Measurements from ENCODE around the gene ZNF780B.

Gene ZNF780B

DNA sequence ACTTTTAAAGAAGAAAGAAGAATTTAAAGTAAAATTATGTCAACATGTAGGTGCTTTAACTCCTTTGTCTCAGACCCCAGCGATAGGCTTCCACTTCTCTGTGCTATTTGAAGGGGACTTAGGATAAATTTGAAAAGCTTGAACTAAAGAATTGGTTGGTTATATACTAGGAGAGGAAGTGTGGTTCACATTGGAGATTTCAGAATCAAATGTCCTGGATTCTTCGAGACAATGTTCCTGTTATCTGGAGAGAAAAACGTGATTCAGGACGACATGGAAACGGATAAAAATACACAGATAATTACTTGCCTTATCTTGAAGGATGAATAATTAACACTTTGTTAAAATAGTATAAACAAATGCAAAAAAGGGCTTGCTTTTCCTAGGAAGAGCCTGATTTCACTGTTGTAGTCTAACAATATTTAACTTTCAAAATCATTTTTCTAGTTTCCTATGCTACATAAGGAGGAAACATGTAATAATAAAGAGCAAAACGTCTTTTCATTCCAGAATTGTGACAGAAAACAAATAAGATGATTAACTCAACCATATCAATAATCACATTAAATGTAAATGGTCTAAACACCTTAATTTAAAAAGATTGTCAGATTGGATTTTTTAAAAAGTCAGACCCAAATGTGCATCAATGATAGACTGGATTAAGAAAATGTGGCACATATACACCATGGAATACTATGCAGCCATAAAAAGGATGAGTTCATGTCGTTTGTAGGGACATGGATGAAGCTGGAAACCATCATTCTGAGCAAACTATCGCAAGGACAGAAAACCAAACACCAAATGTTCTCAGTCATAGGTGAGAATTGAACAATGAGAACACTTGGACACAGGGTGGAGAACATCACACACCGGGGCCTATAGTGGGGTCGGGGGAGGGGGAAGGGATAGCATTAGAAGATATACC is 35.4 kb upstream of the ZNF780B start:
- H3K4me3 ChIP-seq (ENCODE audit: severe bottlenecking): peak overlapping the region; percentile 72
- H3K27ac ChIP-seq (ENCODE audit: poor library complexity, severe bottlenecking): peak overlapping the region; percentile 56
- ATAC-seq (ENCODE audit: low read depth) (no peak; the same call in 2 of the 3 replicates), DNase-seq (ENCODE audit: low spot score) (no peak)
- peaks cover 6% of the 10 kb centered on the region for H3K4me1 ChIP-seq (ENCODE audit: insufficient read depth, poor library complexity, severe bottlenecking)
- H3K36me3 ChIP-seq (ENCODE audit: low read depth): no peaks in the 10 kb centered on the region; the same call in 1 of the 2 replicates
- no peaks in the 10 kb centered on the region for H3K9me3 ChIP-seq (ENCODE audit: severe bottlenecking)
- no peaks in the 10 kb centered on the region for H3K27me3 ChIP-seq (ENCODE audit: insufficient read depth, poor library complexity, severe bottlenecking)
- TF ChIP-seq, protein P1, sequence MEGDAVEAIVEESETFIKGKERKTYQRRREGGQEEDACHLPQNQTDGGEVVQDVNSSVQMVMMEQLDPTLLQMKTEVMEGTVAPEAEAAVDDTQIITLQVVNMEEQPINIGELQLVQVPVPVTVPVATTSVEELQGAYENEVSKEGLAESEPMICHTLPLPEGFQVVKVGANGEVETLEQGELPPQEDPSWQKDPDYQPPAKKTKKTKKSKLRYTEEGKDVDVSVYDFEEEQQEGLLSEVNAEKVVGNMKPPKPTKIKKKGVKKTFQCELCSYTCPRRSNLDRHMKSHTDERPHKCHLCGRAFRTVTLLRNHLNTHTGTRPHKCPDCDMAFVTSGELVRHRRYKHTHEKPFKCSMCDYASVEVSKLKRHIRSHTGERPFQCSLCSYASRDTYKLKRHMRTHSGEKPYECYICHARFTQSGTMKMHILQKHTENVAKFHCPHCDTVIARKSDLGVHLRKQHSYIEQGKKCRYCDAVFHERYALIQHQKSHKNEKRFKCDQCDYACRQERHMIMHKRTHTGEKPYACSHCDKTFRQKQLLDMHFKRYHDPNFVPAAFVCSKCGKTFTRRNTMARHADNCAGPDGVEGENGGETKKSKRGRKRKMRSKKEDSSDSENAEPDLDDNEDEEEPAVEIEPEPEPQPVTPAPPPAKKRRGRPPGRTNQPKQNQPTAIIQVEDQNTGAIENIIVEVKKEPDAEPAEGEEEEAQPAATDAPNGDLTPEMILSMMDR (IDR thresholded peaks at IDR 0.05; ENCODE audit: poor library complexity, severe bottlenecking): no peak

DNA sequence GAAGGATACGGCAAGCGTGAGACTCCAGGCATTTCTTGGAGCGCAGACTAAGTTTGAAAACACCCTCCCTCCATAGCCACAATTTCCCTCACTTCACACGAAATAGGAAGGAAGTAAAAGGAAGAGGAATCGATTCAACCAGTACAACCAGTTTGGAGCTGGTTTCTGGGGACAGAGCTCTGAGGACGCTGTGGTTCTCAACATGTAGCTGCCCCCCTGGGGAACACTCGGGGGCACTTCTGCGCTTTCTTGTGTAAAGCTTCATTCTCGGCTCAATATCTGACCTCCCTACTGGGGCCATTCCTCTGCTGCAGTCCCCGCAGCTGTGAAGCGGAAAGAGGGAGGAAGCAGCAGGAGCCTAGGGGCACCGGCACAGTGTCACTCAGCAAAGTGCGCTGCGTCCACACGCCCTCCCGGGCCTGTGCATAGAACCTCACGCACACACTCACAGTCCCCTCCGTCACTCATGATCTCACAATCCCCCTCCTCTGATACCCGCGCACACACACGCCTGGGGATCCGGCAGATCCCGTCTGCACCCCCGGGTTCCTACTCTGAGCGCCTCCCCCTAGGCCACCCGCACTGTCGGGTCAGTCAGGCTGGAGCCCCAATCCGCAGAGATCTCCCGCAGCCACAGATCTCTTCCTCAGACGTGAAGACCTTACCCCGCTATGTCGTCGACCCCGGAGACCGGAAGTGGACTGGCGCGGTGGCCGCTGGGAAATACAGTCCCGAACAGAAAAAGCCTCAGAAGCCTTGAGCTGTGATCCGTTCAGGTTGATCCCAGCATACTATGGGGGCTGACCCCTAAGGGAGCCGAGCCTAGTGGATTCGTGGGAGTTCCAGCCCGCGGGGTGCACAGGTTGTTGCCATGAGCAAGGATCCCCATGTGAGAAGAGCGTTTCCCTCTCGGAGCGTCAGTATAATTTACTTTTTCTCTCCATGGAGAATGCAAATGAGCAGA is 34.5 kb upstream of the ZNF780B start, which contains the start of gene ZNF780A:
ZNF780A (minus strand) TSS at position 703 of the 964 bp plus-strand sequence. CDS start 6,190 bp downstream, outside the sequence.
- ATAC-seq (ENCODE audit: low read depth) (peak; percentile 87), DNase-seq (ENCODE audit: low spot score) (peak; percentile 64)
- H3K27me3 ChIP-seq (ENCODE audit: insufficient read depth, poor library complexity, severe bottlenecking): no peaks in the 10 kb centered on the region
- peak within 1 kb of the TSS; percentile 72 for H3K4me3 ChIP-seq (ENCODE audit: severe bottlenecking)
- peaks cover 4% of the 10 kb centered on the region; the same call in 1 of the 2 replicates for H3K36me3 ChIP-seq (ENCODE audit: low read depth)
- TF ChIP-seq, protein P1 (IDR thresholded peaks at IDR 0.05; ENCODE audit: poor library complexity, severe bottlenecking): no peak
- peaks cover 6% of the 10 kb centered on the region for H3K4me1 ChIP-seq (ENCODE audit: insufficient read depth, poor library complexity, severe bottlenecking)
- H3K27ac ChIP-seq (ENCODE audit: poor library complexity, severe bottlenecking): peak within 1 kb of the TSS; percentile 56
- no peaks in the 10 kb centered on the region for H3K9me3 ChIP-seq (ENCODE audit: severe bottlenecking)

DNA sequence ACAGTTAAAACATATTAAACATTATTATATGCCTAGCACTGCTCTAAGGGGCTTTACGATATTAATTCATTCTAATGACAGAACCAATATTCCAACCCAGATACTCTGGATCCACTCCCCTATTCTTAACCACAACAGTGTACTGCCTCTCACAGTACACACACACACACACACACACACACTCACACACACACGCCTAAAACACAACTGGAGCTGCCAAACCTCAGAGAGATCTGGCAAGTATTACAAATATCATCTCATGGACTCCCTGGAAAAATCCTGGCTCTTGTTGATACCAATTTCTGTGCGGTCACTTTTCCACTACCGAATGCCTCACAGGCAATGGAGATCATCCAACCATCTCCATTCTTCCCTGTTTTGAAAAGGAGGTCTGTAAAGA is 33.4 kb upstream of the ZNF780B start:
- peaks cover 4% of the 10 kb centered on the region for H3K36me3 ChIP-seq (ENCODE audit: low read depth)

DNA sequence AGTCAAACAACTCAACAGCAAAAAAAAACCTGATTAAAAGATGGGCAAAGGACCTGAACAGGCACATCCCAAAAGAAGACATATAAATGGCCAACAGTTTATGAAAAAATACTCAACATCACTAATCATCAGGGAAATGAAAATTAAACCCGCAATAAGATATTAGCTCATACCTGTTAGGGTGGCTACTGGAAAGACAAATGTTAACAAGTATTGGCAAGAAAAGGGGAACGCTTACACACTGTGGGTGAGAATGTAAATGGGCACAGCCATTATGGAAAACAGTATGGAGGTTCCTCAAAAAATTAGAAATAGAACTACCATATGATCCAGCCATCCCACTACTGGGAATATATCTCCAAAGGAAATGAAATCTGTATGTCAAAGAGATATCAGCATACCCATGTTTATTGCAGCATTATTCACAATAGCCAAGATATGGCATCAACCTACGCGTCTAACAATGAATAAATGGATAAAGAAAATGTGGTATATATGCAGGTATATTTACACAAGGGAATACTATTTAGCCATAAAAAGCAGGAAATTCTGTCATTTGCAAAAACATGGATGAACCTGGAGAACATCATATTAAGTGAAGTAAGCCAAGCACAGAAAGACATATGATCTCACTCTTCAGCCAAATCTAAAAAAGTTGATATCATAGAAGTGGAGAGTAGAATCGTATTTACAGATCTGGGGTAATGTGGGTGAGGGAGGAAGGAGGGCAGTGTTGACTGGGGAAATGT is 32.4 kb upstream of the ZNF780B start:
- H3K27ac ChIP-seq (ENCODE audit: poor library complexity, severe bottlenecking): no peak overlapping the region
- no peaks in the 10 kb centered on the region for H3K9me3 ChIP-seq (ENCODE audit: severe bottlenecking)
- H3K4me3 ChIP-seq (ENCODE audit: severe bottlenecking): no peak overlapping the region
- ATAC-seq (ENCODE audit: low read depth) (no peak), DNase-seq (ENCODE audit: low spot score) (no peak)
- TF ChIP-seq, protein P1 (IDR thresholded peaks at IDR 0.05; ENCODE audit: poor library complexity, severe bottlenecking): no peak
- H3K4me1 ChIP-seq (ENCODE audit: insufficient read depth, poor library complexity, severe bottlenecking): peaks cover 6% of the 10 kb centered on the region
- H3K36me3 ChIP-seq (ENCODE audit: low read depth): peaks cover 10% of the 10 kb centered on the region
- no peaks in the 10 kb centered on the region for H3K27me3 ChIP-seq (ENCODE audit: insufficient read depth, poor library complexity, severe bottlenecking)

More for the DNA sequence above, 33.4 kb upstream of the ZNF780B start:
- Histone ChIP-seq H3K27ac (ENCODE audit: poor library complexity, severe bottlenecking) (peak overlapping the region; percentile 56), H3K4me3 (ENCODE audit: severe bottlenecking) (peak overlapping the region; percentile 72), H3K27me3 (ENCODE audit: insufficient read depth, poor library complexity, severe bottlenecking) (no peaks in the 10 kb centered on the region), H3K9me3 (ENCODE audit: severe bottlenecking) (no peaks in the 10 kb centered on the region), H3K4me1 (ENCODE audit: insufficient read depth, poor library complexity, severe bottlenecking) (peaks cover 6% of the 10 kb centered on the region)
- TF ChIP-seq, protein P1 (IDR thresholded peaks at IDR 0.05; ENCODE audit: poor library complexity, severe bottlenecking): no peak
- no peak for ATAC-seq (ENCODE audit: low read depth)
- DNase-seq (ENCODE audit: low spot score): no peak
